ENCODE data around the gene DDI2.

The DDI2 gene

DNA sequence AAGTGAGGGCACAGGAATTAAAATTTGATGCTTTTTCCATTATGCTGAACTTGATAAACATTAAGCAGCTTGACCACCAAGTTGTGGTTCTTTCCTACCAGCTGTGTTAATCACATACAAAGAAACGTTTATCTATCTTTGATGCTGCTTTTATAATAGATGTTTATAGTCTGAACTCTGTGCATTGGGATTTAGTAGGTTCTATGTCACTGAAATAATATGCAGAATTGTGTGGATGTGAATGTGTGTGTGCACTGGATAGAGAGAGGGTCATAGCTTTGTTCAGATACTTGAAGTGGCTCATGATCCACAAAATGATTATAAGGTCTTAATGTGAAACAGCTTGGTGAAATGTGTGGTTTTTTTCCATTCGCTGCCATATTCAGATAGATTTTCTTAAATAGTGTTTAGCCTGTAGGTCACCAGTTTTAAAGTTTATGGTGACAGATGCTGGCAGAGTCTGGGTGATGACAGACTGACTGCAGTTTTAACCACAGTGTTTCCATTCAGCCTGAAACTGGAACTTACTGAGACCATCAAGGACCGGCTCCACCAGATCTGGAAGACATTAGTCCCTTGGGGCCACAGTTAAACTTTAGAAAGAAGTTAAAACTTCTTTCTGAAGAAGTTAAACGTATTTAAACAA lies 10.2 kb downstream of the DDI2 start (continued):
- TF ChIP-seq, protein P1, sequence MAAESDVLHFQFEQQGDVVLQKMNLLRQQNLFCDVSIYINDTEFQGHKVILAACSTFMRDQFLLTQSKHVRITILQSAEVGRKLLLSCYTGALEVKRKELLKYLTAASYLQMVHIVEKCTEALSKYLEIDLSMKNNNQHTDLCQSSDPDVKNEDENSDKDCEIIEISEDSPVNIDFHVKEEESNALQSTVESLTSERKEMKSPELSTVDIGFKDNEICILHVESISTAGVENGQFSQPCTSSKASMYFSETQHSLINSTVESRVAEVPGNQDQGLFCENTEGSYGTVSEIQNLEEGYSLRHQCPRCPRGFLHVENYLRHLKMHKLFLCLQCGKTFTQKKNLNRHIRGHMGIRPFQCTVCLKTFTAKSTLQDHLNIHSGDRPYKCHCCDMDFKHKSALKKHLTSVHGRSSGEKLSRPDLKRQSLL (tag by site-specific recombination; IDR thresholded peaks at IDR 0.05) = no peak
- 0 out of 2 replicates have a peak, but pooled peaks have one; percentile 42 for TF ChIP-seq GLI2 (tag by site-specific recombination; IDR thresholded peaks at IDR 0.05; ENCODE audit: borderline replicate concordance, low read depth)
- TF ChIP-seq WT1 (tag by site-specific recombination; IDR thresholded peaks at IDR 0.05) = no peak
- TF ChIP-seq ZNF146 (tag by site-specific recombination; IDR thresholded peaks at IDR 0.05) = no peak
- TF ChIP-seq, protein P2, sequence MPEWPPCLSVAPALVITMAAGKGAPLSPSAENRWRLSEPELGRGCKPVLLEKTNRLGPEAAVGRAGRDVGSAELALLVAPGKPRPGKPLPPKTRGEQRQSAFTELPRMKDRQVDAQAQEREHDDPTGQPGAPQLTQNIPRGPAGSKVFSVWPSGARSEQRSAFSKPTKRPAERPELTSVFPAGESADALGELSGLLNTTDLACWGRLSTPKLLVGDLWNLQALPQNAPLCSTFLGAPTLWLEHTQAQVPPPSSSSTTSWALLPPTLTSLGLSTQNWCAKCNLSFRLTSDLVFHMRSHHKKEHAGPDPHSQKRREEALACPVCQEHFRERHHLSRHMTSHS (tag by site-specific recombination; IDR thresholded peaks at IDR 0.05) = no peak
- no peak for TF ChIP-seq ZNF777 (tag by site-specific recombination; IDR thresholded peaks at IDR 0.05; ENCODE audit: borderline replicate concordance)
- TF ChIP-seq ZNF571 (tag by site-specific recombination; IDR thresholded peaks at IDR 0.05) = no peak
- TF ChIP-seq ZNF830 (tag by site-specific recombination; IDR thresholded peaks at IDR 0.05; ENCODE audit: low read depth) = no peak
- TF ChIP-seq ZNF121 (tag by site-specific recombination; IDR thresholded peaks at IDR 0.05) = no peak
- TF ChIP-seq, protein P3, sequence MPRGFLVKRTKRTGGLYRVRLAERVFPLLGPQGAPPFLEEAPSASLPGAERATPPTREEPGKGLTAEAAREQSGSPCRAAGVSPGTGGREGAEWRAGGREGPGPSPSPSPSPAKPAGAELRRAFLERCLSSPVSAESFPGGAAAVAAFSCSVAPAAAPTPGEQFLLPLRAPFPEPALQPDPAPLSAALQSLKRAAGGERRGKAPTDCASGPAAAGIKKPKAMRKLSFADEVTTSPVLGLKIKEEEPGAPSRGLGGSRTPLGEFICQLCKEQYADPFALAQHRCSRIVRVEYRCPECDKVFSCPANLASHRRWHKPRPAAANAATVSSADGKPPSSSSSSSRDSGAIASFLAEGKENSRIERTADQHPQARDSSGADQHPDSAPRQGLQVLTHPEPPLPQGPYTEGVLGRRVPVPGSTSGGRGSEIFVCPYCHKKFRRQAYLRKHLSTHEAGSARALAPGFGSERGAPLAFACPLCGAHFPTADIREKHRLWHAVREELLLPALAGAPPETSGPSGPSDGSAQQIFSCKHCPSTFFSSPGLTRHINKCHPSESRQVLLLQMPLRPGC (tag by site-specific recombination; IDR thresholded peaks at IDR 0.05) = peak; percentile 59; the same call in 1 of the 2 replicates
- no peak for TF ChIP-seq TRIM28 (IDR thresholded peaks at IDR 0.05; ENCODE audit: borderline replicate concordance, low read length)
- no peak for TF ChIP-seq GFI1B (tag by site-specific recombination; IDR thresholded peaks at IDR 0.05)
- no peak for TF ChIP-seq ZBTB20 (tag by site-specific recombination; IDR thresholded peaks at IDR 0.05)
- no peak for TF ChIP-seq KLF1 (tag by site-specific recombination; IDR thresholded peaks at IDR 0.05)
- TF ChIP-seq, protein P4, sequence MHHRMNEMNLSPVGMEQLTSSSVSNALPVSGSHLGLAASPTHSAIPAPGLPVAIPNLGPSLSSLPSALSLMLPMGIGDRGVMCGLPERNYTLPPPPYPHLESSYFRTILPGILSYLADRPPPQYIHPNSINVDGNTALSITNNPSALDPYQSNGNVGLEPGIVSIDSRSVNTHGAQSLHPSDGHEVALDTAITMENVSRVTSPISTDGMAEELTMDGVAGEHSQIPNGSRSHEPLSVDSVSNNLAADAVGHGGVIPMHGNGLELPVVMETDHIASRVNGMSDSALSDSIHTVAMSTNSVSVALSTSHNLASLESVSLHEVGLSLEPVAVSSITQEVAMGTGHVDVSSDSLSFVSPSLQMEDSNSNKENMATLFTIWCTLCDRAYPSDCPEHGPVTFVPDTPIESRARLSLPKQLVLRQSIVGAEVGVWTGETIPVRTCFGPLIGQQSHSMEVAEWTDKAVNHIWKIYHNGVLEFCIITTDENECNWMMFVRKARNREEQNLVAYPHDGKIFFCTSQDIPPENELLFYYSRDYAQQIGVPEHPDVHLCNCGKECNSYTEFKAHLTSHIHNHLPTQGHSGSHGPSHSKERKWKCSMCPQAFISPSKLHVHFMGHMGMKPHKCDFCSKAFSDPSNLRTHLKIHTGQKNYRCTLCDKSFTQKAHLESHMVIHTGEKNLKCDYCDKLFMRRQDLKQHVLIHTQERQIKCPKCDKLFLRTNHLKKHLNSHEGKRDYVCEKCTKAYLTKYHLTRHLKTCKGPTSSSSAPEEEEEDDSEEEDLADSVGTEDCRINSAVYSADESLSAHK (tag by site-specific recombination; IDR thresholded peaks at IDR 0.05) = peak; percentile 61; the same call in 1 of the 2 replicates
- no peak for TF ChIP-seq ZNF658 (tag by site-specific recombination; IDR thresholded peaks at IDR 0.05)
- TF ChIP-seq ZNF391 (tag by site-specific recombination; IDR thresholded peaks at IDR 0.05; ENCODE audit: borderline replicate concordance, low read depth) = peak; percentile 53; the same call in 1 of the 2 replicates
- TF ChIP-seq, protein P5, sequence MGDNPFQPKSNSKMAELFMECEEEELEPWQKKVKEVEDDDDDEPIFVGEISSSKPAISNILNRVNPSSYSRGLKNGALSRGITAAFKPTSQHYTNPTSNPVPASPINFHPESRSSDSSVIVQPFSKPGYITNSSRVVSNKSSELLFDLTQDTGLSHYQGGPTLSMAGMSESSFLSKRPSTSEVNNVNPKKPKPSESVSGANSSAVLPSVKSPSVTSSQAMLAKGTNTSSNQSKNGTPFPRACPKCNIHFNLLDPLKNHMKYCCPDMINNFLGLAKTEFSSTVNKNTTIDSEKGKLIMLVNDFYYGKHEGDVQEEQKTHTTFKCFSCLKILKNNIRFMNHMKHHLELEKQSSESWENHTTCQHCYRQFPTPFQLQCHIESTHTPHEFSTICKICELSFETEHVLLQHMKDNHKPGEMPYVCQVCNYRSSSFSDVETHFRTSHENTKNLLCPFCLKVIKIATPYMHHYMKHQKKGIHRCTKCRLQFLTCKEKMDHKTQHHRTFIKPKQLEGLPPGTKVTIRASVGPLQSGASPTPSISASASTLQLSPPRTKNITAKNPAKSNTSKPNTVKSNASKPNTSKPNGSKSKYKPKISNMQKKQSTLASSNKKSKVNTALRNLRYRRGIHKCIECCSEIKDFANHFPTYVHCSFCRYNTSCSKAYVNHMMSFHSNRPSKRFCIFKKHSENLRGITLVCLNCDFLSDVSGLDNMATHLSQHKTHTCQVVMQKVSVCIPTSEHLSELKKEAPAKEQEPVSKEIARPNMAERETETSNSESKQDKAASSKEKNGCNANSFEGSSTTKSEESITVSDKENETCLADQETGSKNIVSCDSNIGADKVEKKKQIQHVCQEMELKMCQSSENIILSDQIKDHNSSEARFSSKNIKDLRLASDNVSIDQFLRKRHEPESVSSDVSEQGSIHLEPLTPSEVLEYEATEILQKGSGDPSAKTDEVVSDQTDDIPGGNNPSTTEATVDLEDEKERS (tag by site-specific recombination; IDR thresholded peaks at IDR 0.05) = no peak
- TF ChIP-seq ZNF24 (tag by site-specific recombination; IDR thresholded peaks at IDR 0.05) = no peak
- TF ChIP-seq, protein P6, sequence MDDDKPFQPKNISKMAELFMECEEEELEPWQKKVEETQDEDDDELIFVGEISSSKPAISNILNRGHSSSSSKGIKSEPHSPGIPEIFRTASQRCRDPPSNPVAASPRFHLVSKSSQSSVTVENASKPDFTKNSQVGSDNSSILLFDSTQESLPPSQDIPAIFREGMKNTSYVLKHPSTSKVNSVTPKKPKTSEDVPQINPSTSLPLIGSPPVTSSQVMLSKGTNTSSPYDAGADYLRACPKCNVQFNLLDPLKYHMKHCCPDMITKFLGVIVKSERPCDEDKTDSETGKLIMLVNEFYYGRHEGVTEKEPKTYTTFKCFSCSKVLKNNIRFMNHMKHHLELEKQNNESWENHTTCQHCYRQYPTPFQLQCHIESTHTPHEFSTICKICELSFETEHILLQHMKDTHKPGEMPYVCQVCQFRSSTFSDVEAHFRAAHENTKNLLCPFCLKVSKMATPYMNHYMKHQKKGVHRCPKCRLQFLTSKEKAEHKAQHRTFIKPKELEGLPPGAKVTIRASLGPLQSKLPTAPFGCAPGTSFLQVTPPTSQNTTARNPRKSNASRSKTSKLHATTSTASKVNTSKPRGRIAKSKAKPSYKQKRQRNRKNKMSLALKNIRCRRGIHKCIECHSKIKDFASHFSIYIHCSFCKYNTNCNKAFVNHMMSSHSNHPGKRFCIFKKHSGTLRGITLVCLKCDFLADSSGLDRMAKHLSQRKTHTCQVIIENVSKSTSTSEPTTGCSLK (tag by site-specific recombination; IDR thresholded peaks at IDR 0.05) = no peak
- peak; percentile 90 for TF ChIP-seq ZNF843 (tag by site-specific recombination; IDR thresholded peaks at IDR 0.05)
- TF ChIP-seq, protein P7, sequence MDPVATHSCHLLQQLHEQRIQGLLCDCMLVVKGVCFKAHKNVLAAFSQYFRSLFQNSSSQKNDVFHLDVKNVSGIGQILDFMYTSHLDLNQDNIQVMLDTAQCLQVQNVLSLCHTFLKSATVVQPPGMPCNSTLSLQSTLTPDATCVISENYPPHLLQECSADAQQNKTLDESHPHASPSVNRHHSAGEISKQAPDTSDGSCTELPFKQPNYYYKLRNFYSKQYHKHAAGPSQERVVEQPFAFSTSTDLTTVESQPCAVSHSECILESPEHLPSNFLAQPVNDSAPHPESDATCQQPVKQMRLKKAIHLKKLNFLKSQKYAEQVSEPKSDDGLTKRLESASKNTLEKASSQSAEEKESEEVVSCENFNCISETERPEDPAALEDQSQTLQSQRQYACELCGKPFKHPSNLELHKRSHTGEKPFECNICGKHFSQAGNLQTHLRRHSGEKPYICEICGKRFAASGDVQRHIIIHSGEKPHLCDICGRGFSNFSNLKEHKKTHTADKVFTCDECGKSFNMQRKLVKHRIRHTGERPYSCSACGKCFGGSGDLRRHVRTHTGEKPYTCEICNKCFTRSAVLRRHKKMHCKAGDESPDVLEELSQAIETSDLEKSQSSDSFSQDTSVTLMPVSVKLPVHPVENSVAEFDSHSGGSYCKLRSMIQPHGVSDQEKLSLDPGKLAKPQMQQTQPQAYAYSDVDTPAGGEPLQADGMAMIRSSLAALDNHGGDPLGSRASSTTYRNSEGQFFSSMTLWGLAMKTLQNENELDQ (tag by site-specific recombination; IDR thresholded peaks at IDR 0.05; ENCODE audit: low read depth) = no peak
- peak; percentile 26; the same call in 1 of the 2 replicates for TF ChIP-seq ZNF2 (tag by site-specific recombination; IDR thresholded peaks at IDR 0.05)
- peak; percentile 21; the same call in 1 of the 2 replicates for TF ChIP-seq ZSCAN30 (tag by site-specific recombination; IDR thresholded peaks at IDR 0.05)
- no peak for TF ChIP-seq ZNF202 (tag by site-specific recombination; IDR thresholded peaks at IDR 0.05; ENCODE audit: borderline replicate concordance)
- TF ChIP-seq SP7 (tag by site-specific recombination; IDR thresholded peaks at IDR 0.05) = peak; percentile 85
